IPS-18c (cell line): Measurements from ENCODE around the gene ZXDC.

Source experiments
- H3K4me3 ChIP-seq: 2 replicates; pipeline ENCODE4 v1.7.0; 2013; ENCODE audit warnings: low read depth, mild to moderate bottlenecking, low read length, moderate library complexity; ENCODE audit not compliant: insufficient read depth
- H3K9me3 ChIP-seq: one replicate; pipeline ENCODE4 v1.6.1; 2013; ENCODE audit warnings: mild to moderate bottlenecking, low read length, moderate library complexity; ENCODE audit not compliant: control insufficient read depth, insufficient read depth

Gene ZXDC, protein sequence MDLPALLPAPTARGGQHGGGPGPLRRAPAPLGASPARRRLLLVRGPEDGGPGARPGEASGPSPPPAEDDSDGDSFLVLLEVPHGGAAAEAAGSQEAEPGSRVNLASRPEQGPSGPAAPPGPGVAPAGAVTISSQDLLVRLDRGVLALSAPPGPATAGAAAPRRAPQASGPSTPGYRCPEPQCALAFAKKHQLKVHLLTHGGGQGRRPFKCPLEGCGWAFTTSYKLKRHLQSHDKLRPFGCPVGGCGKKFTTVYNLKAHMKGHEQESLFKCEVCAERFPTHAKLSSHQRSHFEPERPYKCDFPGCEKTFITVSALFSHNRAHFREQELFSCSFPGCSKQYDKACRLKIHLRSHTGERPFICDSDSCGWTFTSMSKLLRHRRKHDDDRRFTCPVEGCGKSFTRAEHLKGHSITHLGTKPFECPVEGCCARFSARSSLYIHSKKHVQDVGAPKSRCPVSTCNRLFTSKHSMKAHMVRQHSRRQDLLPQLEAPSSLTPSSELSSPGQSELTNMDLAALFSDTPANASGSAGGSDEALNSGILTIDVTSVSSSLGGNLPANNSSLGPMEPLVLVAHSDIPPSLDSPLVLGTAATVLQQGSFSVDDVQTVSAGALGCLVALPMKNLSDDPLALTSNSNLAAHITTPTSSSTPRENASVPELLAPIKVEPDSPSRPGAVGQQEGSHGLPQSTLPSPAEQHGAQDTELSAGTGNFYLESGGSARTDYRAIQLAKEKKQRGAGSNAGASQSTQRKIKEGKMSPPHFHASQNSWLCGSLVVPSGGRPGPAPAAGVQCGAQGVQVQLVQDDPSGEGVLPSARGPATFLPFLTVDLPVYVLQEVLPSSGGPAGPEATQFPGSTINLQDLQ

DNA sequence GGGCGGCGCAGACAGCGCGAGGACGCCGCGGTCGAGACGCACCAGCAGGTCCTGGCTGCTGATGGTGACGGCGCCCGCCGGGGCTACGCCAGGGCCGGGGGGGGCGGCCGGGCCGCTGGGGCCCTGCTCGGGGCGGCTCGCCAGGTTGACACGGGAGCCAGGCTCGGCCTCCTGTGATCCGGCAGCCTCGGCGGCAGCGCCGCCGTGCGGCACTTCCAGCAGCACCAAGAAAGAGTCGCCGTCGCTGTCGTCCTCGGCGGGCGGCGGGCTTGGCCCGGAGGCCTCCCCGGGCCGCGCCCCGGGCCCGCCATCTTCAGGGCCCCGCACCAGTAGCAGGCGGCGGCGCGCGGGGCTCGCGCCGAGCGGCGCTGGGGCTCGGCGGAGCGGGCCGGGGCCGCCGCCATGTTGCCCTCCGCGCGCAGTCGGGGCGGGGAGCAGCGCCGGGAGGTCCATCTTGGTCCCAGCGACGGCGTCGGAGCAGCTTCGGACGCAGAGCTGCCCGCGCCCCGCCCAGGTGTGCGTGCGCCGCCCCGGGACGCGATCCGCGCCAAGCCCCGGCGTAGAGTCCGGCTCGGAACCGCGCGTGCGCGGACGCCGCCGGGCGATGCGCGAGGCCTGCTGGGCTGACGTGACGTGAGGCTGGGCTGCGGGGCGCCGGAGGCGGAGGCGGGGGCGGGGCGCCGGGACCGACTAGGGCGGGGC, at the start of gene ZXDC:
TSS of gene ZXDC (minus strand) at position 479 of the 702 bp plus-strand sequence. CDS start at position 453, 26 bp downstream.
- H3K4me3 ChIP-seq: peak within 1 kb of the TSS; percentile 70

DNA sequence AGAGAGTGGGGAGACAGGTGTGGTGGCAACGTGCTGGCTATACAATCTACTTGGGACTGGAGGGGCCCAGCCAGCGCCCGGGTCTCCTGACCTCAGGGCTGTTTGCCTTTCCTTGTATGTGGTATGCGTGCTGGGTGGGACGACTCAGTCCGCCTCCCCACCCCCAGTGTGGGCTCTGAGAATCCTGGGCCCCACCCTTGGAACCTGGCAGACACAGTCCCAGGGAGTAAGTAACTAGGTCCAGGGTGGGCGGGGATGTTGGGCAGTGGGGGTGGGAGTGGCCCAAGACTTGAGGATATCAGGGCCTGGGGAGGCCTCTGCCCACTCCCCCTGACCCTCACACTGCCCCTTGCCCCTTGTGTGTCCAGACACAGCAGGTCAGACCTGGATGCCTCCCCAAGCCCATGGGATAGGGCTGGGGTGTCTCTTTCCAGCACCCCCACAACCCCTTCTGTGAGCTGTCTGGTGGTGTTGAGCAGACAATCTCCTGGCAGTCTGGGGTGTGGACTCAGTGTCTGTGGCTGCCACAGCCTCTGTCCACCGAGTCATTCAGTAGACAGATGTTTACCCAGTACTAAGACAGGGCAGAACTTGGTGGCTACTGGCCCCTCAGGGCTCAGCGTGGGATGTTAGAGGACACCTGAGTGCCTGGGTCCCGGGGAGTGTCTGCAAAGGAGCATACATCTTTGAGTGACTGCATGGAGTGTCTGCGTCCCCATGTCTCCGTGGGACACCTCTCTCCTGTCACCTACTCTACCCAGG, 49.6 kb upstream of the ZXDC start:
- H3K4me3 ChIP-seq: no peak overlapping the region
- no peaks in the 10 kb centered on the region for H3K9me3 ChIP-seq

More for the DNA sequence above, at the start of gene ZXDC:
- H3K9me3 ChIP-seq: no peaks in the 10 kb centered on the region

DNA sequence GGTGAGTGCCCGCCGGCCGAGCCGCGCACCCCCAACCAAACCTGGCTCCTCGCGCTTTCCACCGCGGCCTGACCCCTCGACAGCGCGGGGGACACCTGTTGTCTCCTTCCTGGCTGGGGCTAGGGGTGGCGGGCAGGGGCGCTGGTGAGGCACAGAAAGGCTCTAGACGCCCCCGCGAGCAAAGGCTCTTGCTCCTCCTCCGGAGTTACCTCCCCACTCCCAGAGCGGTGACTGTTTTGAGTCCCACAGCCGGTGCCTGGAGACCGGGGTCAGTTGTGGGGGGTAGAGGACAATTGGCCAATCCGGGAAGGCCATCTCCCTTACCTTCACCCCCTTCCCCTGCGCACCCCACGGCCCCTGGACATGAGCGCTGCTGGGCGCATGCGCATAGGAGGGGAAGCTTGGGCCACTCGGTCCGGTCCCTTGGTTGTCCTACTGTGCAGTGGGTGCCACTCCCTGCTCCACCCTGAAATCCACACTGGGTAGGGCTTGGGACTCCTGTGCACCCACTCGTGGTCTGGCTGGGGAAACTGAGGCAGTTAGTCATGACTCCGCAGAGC, 48.8 kb upstream of the ZXDC start:
- Histone ChIP-seq H3K9me3 (no peaks in the 10 kb centered on the region), H3K4me3 (peak overlapping the region; percentile 67)

DNA sequence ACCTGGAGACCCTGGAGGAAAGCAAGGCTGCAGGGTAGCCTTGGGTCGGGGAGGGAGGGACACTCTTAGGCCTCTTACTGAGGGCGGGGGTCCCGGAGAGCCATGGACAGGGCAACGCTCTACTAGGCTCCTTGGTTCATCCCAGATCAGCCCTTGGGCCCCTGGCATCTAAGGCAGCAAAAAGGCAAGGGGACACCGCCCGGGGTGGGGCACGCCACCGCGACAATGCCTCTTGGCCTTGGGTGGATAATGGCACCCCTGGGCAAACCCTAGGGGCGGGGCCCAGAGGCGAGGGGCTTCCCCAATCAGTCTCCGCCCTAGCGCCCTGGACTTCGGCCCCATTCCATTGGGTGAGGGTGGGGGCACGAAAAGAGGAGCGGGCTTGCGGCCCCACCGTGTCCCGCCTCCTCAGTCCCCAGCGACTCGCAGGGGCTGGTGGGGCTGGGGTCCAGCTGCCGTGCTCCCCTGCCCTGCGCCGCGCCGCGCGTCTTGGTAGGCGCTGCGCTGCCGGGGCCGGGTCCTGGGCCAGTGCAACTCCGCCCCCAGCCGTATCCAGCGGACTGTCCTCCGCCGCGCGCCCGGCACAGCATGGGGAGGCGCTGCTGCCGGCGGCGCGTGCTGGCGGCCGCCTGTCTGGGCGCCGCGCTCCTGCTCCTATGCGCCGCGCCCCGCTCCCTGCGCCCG, 48.2 kb upstream of the ZXDC start, which contains the start of gene CHST13:
TSS of gene CHST13 (plus strand) at position 411 of the 684 bp plus-strand sequence. CDS start at position 589, 178 bp downstream.
- Histone ChIP-seq H3K4me3 (peak within 1 kb of the TSS; percentile 67), H3K9me3 (no peaks in the 10 kb centered on the region)

DNA sequence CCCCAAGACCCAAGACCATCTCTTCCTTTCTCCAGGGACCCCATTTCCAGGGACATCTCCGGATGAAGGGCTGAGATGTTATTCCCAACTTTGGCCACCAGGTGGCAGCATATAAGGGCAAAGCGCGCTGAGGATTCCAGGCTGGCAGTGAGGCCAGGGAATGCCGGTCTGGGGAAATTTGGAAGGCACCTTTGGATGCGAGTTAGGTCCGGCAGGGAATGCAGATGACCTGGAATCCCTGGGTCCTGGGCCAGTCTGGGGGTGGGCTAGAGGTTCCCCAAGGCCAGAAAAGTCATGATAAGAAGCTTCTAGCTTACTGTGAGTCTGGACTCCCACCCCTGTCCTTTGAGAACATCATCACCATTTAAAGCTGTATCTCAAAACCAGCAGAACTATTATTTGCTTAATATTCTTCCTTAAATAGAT, 46.7 kb upstream of the ZXDC start:
- no peaks in the 10 kb centered on the region for H3K9me3 ChIP-seq
- no peak overlapping the region for H3K4me3 ChIP-seq

DNA sequence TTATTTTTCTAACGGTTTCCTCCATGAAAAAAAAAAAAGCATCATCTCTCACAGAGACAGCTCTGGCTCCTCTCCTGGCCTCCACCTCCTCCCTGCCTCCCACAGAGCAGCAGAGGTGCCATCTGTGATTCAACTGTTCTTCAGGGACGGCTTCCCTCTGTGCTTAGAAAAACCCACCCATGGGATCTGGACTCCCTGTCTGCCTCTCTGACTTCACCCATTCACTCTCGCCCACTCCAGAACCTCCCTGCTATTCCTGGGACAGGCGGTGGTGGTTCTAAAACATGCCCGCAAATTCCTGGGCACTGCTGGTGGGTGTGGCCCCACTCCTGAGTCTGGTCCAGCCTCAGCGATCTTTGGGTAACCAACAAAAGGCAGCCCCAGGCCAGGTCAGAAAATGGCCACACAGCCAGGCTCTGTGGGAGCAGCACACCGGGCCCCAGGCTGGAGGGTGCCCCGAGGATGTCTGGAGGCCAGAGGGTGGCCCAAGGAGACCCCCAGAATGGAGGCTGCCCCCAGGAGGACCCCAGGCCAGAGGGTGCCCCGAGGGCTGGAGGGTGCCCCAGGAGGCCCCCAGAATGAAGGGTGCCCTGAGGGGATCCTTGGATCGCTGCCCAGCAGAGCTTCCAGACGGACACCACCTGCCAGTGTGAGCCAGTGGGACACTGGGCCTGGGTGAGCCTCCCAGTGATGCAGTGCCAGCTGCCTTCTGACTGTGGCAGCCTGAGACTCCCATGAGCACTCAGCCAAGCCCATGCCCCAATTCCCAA, 45.6 kb upstream of the ZXDC start:
- Histone ChIP-seq H3K9me3 (no peaks in the 10 kb centered on the region), H3K4me3 (no peak overlapping the region)

DNA sequence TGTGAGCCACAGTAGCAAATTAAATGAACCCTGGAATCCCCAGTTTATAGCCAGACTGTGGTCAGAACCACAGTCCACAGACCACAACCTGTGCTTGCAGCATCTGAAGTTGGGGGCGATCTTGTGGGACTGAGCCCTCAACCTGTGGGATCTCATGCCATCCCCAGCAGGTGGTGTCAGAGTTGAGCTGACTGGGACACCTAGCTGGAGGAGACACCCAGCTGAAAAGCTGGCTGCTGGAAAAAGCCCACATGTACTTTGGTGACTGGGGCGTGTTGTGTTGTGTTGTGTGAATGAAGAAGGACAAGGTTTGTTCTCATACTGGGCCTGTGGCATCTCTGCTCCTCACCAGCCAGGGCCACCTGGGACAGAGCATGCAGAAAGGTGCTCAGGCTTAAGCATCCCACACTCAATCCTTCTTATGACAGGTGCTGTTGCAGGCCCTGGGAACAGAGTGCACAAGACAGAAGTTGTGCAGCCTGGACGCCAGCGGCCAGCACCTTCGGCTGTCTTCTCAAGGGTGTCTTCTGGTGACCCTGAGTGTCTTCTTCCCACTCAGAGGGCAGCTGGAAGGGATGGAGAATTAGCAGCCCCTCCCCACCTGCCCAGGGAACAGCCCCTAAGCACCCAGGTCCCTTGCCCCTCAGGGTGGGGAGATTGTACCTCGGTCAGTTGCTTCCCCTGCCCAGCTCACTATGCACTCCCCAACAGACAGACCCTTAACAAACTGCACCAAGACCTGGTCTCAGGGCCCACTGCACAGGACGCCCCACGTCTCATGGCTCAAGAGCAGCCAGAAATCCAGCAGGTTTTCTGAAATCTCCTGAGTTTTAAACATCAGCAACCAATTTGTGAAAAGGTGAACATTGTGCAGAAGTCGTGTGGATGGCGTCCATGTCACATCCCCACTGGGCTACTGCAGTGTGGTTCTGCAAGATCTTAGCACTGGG, 44.1 kb upstream of the ZXDC start:
- no peaks in the 10 kb centered on the region for H3K9me3 ChIP-seq
- no peak overlapping the region for H3K4me3 ChIP-seq

DNA sequence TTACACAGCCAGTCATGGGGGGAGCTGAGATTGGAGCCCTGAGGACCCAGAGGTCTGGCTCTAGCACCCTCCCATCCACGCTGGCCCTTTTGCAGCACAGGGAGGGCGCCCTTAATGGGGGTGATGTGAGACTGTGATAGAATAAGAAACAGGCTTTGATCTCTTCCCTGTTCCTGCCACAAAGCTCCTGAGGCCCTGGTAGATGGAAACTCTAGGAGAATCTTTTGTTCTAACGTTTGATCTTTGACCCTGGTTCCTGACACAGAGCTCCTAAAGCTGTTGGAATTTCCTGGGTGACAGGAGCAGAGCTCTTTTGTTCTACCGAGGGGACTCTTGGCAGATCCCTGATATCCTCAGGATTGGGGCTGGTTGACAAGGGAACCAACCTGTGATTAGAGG, 43.1 kb upstream of the ZXDC start:
- H3K9me3 ChIP-seq: no peaks in the 10 kb centered on the region
- no peak overlapping the region for H3K4me3 ChIP-seq

DNA sequence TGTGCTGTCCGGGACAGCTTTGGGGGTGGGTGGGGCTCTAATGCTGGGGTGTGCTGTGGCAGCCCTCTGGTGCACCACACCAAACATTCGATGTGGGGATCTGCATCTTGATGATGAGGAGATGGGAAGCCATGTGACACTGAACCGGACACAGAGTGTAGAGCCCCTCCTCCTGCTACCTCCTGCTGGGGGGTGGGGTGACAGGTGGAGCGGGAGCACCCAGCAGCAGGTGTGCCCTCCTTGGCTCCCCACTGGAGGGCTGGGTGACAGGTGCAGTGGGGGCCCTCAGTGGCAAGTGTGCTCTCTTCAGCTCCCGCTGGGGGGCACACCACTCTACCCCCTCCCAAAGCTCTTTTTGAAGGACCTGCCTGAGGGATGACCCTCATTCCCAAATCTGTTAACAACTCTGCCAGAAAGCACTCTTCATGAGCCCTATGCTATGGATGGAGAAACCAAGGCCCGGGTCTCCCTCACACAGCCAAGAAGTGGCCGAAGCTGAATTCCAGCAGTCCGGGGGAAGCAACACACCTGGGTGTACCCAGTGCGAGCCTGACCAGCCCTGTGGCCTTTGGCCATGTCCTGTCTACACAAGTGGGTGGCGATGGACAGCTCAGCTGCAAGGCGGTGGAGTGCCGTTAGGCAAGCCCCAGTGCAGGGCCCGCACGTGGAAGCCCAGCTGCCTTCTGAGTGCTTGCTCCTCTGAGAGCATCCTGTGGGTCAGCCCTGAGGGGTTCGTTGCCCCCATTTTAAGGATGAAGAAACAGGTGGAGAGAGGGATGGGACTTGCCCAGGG, 42.5 kb upstream of the ZXDC start:
- no peak overlapping the region for H3K4me3 ChIP-seq
- no peaks in the 10 kb centered on the region for H3K9me3 ChIP-seq

DNA sequence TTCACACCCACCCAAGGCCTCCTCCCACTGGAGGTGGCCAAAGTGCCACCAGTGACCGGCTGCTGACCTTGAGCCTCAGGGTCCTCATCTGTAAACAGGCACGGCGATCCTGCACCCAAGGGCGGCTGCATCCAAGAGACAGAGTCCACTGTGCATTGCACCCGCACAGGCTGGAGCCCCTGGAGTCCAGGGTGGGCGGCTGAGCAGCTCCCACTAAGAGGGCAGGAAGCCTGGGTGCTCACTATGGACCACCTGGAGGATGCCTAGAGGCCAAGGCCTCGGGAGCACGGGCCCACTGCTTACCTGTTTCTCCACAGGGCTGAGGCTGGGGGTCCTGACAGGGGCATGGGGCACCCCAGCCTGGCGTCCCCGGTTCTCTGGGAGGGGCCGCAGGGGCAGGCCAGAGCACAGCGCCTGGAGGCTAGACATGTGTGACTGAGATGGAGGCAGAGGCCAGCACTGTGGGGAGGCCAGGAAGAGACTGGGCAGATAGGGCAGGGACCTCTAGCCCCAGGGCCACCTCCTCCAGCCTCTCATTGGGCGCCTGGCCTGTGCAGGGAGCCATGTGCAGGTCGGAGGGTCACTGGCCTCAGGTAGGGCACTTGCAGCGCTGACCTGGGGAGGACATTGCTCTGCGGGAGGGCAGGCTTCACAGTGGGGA, 41.7 kb upstream of the ZXDC start, which contains the start of gene UROC1:
TSS of gene UROC1 (minus strand) at position 483 of the 661 bp plus-strand sequence. CDS start at position 429, 54 bp downstream.
- Histone ChIP-seq H3K9me3 (no peaks in the 10 kb centered on the region), H3K4me3 (no peak within 1 kb of the TSS)

DNA sequence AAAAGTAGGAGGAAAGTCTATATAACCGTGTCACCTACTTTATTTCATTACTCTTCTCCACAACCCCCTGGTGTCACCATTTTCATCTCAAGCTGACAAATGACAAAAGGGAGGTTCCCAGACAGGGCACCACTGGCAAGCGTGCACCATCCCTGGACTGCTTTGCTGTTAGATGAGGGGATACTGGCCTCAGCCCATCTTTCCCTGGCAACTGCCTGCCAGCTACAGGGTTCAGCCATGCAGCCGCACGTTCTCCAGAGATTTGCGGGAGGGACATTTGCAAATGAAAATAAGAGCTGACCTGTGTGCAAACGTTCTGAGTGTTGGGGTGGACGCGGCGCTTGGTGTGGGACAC, 41.2 kb upstream of the ZXDC start:
- Histone ChIP-seq H3K4me3 (no peak overlapping the region), H3K9me3 (no peaks in the 10 kb centered on the region)

DNA sequence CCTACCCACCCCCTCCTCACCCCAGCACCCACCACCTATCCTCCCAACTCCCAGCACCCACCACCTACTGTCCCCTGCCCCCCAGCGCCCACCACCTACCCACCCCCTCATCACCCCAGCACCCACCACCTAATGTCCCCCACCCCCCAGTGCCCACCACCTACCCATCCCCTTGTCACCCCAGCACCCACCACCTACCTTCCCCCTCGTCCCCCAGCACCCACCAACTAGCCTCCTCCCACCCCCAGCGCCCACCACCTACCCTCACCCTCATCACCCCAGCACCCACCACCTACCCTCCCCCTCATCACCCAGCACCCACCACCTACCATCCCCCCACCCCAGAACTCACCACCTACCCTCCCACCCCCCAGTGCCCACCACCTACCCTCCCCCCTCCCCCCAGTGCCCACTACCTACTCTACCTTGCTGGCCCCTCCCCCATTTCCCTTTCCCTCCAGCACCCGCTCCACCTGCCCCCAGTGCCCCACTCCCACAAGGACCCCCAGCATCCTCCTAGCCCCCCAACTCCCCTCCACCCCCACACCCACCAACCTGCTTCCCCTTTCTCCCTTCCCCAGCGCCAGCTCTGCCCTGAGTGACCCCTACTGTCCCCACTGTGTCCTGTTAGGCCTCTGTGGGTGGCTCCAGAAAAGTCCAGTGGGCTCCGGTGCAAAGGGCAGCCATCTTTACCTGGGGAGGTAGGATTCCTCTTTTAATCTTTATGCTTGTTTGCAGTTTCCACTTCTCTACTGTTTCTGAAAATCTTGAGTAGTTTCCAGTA, 40.7 kb upstream of the ZXDC start:
- Histone ChIP-seq H3K9me3 (no peaks in the 10 kb centered on the region), H3K4me3 (no peak overlapping the region)
